HG03060 (cell line): ENCODE results near the gene MORC1.
"Not testable (repeated sequence)": the region's sequence is repeated elsewhere in the genome, so short reads cannot be mapped to it uniquely, and the experiment has no call there.

Experiments used
- ATAC-seq: cut with Tn5 transposase; IDR thresholded peaks from one replicate; pipeline ENCODE4 v1.9.1; 2021; ENCODE audit warnings: low read depth, moderate number of reproducible peaks; ENCODE audit not compliant: unreplicated experiment

Gene MORC1

DNA sequence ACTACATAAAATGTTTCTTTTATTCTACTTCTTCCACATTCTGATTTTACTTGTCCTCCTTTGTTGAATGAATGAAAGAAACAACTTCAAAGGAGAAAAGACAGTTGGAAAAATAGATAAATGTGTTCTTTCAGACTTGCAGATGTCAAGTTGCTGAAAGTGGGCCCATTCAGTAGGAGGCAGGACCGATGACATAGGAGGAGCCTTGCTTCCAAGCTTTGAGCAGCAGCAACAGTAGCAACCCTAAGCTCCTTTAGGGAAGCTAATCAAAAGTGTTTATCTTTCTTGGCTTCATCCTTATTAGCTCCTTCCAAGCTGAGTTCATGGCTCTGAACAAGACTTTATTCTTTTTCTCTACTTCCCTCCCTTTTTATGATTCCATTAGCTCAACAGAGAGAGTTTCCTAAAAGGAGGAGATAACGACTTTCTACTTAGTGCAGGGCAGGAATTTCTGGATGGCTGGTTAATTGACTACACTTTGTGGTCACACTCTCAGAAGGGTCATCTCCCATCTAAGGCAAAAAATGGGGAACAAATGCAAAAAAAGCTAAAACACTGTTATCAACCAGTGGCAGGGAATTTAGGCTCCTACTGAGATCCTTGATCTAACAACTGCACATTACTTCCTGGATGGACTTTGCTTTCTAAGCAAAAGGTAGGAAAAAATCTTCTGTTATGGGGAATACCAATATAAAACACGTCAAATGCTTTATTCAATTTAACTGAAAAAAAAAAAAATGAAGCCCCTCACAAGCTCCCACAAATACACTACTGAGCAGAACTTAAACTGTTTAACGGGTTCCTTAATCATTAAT is 4.8 kb downstream of the MORC1 start:
- no peak for ATAC-seq

DNA sequence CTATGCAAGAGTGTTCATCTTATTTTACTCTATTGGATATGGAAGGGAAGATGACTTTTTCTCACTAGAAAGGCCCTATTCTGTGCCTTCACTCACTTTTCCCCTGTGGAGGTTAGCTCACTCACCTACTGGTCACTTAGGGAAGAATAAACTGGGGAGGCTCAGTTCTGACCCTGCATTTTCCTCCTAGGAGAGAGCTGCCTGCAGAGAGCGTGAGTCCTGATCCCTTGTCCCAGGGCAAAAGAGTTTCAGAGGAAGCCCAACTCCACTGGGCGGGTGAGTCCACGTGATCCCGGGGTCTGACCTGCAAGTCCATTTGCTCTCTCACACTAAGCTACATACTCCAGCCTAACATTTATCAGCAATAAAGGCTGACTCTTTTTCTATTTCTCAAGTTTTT is 8.4 kb downstream of the MORC1 start:
- no peak for ATAC-seq

DNA sequence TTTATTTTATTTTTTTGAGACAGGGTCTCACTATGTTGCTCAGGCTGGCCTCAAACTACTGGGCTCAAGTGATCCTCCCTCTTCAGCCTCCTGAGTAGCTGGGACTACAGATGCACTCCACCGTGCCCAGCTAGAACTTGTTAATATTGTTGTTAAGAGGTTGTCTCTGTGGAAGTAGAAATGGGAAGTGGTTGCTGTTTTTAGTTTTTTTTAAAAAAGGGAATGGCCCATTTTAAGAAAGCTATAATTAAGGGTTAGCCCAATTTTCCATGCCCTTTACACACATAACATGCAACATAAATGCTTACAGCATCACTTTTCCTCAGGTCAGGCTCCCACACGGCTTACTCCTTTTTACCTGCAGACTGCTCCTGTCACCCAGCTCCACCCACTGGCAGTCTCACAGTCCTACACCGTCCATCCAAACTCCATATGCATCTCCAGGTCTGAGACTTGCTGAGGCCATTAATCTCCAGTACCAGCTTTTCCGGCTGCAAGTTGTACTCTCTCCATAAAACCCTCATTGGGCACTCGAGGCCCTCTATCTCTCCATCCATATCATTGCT is 19.8 kb downstream of the MORC1 start:
- ATAC-seq: no peak

- ATAC-seq: no peak
Observed at GRCh38 chr3:109095166-109095565, 22.8 kb downstream of the MORC1 start.

GRCh38 chr3:109093561-109093960 is 24.4 kb downstream of the MORC1 start:
- ATAC-seq: no peak

DNA sequence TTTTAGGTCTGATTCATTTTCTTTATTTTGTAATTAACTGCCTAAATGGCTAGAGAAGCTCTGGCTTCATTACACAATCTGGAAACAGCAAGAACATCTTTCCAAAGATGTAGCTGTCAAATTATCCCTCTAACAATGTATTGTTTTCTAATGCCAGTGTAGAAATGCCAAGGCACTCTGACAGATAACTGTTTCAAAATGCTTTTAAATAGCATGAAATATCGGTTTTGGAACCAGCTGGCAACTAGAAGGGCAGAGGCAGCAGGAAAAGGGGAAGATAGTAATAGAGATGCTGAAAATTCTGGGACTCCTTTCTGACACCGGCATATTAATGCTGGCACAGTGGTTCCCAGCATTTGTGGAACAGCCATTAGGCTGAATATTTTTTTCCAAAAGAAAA is 26.1 kb downstream of the MORC1 start:
- ATAC-seq: no peak

- ATAC-seq: no peak
Observed at GRCh38 chr3:109089265-109089664, 28.7 kb downstream of the MORC1 start.

GRCh38 chr3:109081746-109082510 is 36.0 kb downstream of the MORC1 start:
- peak; percentile 97 for ATAC-seq

GRCh38 chr3:109080090-109080489 is 37.8 kb downstream of the MORC1 start:
- ATAC-seq: not testable (repeated sequence)

- no peak for ATAC-seq
Observed at GRCh38 chr3:109073116-109073515, 44.8 kb downstream of the MORC1 start.

DNA sequence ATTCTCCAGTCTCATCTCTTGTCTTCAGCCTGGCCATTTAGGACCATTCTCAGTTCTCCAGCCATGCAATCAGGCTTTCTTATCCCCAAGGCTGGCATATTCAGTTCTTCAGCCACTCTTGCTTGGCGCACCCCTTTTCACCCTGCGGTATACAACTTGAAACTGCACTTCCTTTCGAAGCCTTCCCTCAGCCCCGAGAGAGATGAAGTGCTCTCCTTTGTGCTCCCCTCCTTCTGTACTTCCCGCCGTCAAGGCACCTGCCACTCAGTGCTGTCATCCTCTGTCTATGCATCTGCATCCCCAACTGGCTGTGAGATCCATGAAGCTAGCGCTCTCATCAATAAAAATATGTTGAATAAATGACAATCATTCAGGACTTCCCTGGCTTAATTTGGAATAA is 45.7 kb downstream of the MORC1 start:
- ATAC-seq: peak; percentile 50

GRCh38 chr3:109071350-109072142 is 46.4 kb downstream of the MORC1 start:
- peak; percentile 42 for ATAC-seq

- no peak for ATAC-seq
Observed at GRCh38 chr3:109070211-109070610, 47.7 kb downstream of the MORC1 start.

DNA sequence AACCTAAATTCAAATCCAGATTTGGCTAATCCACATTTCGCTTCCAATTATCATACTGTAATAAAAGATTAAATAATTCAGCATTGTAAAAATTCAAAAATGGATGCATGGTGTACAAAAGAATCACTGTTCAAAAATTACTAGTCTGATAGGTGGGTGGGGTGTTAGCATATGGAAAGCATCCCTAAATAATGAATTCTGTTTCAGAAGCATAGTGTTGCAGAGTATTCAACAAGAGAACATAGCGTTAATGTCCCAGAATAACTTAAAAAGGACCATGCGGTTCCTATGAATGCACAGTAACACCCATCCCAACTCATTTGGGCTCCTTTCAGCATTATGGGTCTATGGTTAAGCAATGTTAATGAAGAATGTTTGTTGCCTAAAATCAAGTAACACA is 51.1 kb downstream of the MORC1 start:
- no peak for ATAC-seq

GRCh38 chr3:109059264-109059663 is 58.7 kb downstream of the MORC1 start:
- peak; percentile 76 for ATAC-seq

DNA sequence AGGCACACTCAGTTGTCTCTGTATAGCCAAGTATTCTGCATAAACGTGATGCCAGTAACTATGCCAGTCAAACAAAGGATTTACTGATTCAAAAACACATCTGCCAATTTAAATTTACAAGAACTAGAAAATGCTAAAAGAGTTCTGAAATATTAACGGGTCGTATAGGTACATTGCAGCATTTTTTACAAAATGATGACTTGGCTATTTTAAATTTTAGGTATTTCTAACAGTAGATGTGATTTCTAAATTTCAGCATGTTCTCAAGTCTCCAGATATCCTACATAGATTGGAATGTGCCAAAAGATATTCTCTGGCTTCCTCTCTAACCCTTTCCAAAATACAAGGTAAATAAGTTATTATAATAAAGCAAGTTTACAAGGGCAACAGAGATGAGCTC is 60.3 kb downstream of the MORC1 start:
- no peak for ATAC-seq

GRCh38 chr3:109057056-109057455 is 60.9 kb downstream of the MORC1 start:
- ATAC-seq: no peak

DNA sequence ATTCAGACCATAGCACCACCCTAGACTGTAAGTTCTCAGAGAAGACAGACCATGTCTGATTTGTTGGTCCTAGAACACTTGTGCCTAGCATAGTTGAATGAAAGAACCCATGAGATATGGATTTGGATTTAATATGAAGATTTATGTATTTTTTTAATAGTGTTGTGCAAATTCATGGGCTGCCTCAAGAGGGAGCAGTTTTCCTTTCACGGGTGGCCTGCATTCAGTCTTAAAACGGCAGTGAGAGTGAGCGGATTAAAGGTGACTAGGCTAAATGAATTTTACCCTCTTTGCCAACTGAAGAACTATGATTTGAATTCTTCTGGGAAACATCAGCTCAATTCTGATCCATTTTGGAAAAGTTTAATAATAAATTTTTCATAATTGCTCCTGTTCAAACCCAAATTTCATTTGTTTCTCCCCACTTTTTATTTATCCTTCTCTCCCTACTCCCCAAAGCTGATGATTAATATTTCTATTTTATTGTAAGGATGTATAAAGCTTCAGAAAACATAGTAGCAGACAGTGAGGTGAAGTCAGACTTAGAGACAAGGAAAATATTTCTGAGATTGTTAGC is 67.3 kb downstream of the MORC1 start:
- ATAC-seq: no peak

DNA sequence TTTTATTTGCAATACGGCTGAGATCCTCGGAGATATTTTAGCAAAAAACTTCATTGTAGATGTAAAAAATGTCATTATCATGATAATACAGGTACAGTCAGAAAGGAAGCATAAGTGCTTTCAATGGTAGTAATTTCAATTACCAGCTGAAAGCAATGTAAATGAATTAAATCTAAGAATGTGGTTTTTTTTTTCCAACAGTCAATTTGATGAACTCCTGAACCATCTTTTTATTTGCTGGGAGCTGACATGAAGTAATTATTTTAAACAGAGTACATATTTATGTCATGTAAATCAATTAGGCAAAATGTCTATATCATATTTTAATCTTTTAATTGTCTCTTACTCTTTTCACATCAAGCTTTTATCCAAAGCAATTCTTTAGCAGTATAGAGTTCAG is 70.6 kb downstream of the MORC1 start:
- no peak for ATAC-seq

GRCh38 chr3:109045271-109046040 is 72.5 kb downstream of the MORC1 start:
- ATAC-seq: no peak
